GM18870 (cell line): Measurements from ENCODE around the gene NAB2.

ENCODE experiments used
- ATAC-seq: cut with Tn5 transposase; IDR thresholded peaks from one replicate; pipeline ENCODE4 v1.9.1; 2021; ENCODE audit warnings: moderate library complexity; ENCODE audit not compliant: unreplicated experiment

Gene NAB2

DNA sequence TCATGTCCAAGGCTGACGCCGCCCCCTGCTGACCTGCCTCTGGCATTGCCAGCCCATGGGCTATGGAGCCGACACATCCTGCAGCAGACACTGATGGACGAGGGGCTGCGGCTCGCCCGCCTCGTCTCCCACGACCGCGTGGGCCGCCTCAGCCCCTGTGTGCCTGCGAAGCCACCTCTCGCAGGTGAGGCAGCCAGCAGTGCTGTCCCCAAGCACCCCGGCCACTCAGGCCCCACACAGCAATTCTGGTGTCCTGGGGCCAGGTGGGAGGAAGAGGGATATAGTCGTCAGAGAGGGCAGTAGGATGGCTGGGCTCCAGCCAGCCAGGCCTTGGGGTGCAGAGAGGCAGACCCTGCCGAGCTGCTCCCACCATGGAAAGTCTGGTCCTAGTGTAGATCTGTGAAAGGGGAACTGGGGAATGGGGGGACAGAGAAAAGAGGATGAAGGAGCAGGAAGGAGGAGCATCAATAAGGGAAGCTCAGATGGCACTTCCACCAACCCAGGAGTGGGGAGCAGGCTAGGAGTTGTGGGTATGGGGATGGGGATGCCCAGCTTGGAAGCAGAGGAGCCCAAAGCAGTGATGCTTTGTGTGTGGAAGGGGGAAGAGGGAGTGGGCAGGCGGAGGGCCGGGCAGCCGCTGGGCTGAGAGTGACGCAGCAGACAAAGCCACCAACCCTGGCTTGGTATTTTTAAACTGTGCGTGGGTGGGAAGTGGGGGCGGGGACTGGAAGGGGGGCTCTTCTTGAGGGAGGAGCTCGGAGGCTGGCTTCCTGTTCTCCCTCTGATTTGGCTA lies 4.7 kb downstream of the NAB2 start:
- ATAC-seq: no peak

DNA sequence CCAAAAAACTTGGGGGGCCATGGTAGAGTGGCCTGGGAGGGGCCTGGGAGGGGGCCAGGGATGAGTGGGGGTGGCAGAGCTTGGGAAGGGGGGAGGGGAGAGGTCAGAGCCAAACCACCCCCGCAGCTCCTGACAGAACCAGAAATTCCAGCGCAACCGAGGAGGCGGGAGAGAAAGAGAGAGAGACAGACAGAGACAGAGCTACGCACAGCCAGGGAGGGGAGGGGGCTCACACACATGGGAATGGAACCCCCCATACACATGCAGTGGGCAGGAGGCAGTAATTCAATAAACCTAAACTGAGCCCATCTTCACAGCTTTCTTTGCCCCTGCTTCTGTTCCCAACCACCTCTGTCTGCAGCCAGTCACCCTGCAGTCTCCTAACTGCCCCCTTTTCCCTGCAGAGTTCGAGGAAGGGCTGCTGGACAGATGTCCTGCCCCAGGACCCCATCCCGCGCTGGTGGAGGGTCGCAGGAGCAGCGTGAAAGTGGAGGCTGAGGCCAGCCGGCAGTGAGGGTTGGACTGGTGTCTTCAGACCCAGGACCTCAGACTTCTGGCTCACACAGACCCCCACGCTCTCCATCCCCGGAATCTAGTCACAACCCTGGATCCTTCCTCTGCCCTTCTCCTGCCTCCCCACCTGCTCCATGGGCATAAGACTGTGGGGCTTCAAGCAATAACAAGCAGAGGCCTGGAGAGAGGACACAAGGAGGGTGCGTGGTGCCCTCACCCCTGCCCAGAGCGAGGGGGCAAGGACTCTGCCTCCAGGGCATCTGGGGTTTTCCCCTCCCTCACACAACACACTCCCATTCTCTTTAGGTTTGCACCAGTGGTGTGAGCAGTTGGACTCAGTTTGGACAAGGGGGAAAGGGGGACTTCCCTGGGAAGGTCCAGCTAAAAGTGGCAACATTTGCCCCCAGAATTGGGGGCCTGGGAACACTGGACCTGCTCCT lies 5.6 kb downstream of the NAB2 start:
- ATAC-seq: no peak

GRCh38 chr12:57095440-57095839 lies 6.5 kb downstream of the NAB2 start:
- ATAC-seq: no peak

DNA sequence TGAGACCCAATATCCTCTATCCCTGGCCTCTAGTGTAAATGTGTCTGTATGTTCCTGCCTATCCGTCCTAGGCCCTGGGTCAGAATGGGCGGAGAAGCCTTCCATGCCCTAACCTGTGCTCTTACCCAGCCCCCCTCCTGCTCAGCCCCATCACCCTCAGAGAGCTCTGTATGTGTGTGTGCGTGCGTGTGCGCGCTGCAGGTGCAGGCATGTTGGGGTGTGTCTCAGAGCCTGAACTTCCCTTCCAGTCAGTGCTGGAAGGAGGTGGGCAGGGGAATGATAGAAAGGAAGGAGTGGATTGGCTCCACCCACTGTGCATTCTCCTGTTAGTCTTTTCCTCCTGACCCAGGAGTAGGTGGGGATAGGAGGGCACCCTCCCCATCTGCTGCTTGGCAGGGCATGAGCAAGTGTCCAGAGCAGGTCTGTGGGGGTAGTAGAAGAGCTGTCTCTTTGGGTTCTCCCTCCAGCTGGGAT lies 7.2 kb downstream of the NAB2 start:
- no peak for ATAC-seq

DNA sequence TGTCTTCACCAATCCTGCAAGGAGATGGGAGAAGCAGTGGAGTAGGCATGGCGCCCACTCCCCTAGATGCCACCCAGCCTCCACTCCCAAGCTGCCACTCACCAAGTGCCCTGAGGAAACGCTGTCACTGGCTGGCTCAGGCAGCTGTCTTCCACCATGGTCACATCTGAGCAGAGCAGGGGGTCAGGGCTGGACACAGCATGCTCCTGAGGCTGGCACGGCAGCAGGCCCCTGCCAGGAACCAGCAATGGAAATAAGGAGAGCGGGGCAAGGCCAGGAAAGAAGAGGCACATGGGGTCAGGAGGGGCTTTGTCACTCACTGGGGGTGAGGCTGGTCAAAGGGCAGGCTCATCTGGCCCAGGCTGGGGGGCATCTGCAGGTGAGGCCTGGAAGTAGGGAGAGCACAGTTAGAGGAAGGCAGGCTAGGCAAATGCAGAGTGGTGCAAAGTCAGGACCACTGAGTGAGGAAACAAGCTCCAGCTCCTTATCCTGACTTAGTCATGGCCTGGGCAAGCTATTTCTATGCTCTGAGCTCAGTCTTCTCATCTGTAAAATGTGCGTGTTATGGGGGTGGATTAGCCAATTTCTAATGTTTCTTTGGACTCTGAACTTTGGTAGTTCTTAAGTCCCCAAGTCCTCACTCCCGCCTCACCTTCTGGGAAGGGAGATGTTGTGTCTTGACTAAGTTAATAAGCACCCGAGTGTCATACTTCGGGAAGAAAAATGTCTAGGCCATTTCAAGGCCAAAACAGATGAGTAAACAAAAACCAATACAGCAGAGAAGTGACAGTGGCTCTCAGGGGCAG lies 8.0 kb downstream of the NAB2 start:
- no peak for ATAC-seq

GRCh38 chr12:57097554-57097835 lies 8.6 kb downstream of the NAB2 start:
- ATAC-seq: no peak

GRCh38 chr12:57098546-57098945 lies 9.6 kb downstream of the NAB2 start:
- ATAC-seq: no peak

- ATAC-seq: no peak
Measured at GRCh38 chr12:57099047-57099714, 10.3 kb downstream of the NAB2 start.

DNA sequence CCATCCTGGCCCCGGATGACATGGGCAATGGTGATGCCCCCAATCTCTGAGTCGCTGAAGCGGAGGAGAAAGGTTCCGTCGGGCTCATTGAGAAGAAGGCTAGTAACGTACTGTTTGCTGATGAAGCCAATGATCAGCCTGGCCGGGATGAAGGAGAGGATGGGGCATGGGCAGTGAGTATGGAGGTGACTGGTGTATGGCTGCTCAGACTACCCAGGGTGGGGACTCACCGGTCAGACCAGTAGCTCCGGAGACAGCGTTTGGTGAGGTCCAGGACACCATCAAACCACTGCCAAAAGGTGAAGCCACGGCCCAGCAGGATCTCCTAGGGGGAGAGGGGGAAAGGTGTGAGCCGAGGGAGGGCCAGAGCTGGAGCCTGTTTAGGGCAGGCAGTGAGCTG lies 10.9 kb downstream of the NAB2 start:
- no peak for ATAC-seq

DNA sequence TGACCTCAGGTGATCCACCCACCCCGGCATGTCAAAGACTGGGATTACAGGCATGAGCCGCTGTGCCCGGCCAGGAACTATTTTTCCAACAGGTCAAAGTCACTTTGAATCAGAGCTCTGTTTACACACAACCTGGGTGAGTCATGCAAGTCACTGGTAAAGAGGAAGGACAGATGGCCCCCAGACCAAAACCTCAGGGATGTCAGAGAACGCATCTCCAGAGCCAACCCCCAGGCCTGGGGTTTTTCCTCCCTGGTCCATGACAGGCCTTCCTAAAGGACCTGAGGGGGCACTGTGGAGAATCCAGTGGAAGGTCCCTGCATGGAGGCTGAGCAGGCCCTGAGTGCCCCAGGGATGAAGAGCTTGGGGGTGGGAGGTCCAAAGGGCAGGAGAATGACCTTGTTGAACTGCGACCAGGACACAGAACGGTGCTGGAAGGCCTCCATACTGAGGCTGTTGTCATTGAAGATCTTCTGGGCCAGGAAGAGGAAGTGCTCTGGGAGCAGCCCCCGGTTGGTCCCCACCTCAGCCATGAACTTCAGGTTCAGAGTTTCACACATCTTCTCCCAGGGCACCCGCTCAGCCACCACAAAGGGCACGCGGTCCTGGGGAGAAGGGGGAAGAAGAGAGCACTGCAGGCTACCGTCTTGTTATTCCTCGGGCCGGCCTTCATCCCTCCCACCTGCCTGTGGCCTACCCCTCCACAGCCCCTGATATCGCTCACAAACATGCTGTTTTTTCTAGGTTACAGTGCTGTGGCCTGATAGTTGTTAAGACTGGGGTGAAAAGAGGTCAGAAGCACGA lies 13.2 kb downstream of the NAB2 start:
- no peak for ATAC-seq

DNA sequence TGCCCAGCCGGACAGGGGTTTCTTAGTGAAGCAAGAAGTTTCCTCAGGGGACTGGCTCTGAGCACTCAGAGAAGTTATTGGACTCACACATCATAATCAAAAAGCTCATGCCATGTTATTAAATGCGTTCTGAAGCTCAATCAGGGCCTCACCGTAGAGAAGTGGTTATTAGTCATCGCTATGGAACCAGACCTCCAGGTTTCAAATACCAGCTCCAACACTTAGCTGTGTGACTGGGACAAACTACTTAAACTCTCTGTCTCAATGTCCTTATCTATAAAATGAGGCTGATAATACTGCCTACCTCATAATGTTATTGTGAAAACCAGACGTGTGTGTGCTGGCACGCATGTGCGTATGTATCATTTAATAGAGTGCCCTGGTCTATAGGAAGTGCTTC lies 14.9 kb downstream of the NAB2 start:
- no peak for ATAC-seq

DNA sequence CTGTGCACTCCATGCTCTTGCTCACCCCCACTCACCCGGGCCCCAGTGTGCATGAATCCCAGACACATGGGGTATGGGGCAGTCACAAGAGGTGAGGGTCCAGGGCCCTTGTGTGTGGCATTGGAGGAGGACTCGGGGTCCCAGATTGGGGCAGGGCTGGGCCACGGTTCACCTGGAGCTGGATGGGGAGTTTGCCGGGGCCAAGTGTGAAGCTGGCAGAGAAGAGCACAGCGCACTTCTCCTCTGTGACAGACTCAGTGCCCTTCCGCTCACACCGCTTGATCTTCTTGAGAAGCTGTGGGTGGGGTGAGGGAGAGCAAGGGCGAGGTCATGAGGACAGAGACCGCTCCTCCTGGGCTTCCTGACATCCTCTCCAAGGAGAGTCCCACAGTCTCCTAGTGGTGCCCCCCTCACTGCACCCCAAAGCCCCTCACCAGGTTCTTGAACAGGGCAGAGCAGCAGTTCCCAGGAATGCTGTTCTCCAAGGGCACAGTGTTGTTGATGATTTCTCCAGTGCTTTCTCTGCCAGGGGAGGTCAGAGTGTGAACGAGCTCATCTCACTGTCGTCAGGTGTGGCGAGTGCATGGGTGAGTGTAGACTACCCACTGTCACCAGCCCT lies 15.5 kb downstream of the NAB2 start:
- no peak for ATAC-seq

GRCh38 chr12:57105011-57105753 lies 16.3 kb downstream of the NAB2 start:
- no peak for ATAC-seq

DNA sequence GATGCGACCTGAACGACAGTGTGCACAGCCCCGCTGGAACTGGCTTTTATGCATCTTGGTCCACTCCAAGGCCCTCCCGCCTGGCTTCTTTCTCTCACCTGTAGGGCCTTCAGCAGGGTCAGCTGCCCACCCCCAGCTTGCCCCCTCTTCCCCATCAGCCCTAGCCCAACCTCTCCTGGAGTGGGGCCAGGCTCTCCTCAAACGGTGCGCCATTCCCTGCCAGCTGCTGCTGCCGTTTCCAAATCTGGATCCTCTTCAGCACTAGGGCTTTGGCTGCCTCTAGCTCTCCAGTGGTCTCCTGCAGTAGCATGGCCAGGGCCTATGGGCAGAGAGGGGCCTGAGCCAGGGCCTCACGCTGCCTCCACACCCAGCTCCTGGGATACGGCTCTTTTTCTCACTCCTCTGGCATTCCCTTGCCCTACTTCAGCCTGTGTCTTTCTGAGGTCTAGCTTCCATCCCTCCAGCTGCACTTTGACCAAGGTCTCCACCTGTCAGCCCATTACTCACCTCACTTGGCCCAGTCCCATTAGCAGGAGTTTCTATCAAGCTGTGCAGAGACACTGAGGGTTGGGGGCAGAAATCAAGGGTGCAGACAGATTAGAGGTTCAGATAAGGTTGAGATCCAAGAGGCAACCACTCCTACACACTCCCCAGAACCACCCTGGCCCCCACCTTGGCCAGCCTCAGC lies 17.3 kb downstream of the NAB2 start:
- no peak for ATAC-seq

- no peak for ATAC-seq
Measured at GRCh38 chr12:57107456-57108155, 18.7 kb downstream of the NAB2 start.

- no peak for ATAC-seq
Measured at GRCh38 chr12:57109207-57110103, 20.5 kb downstream of the NAB2 start.
